IMR-90 (cell line): ENCODE results near the gene MCUB. TPM values are rescaled to one million over a fixed set of nuclear protein-coding genes. Genes with fewer than 3 reads are reported as not detected.
A peak's percentile ranks its signal among the peaks of the same experiment; 100 is the strongest.

Experiments
- ATAC-seq: fragments of 200-7000 bp; cut with Tn5 transposase; 2 replicates; pipeline ENCODE4 v1.9.1; 2020; ENCODE audit warnings: low read depth, mild to moderate bottlenecking, moderate library complexity
- BruUV-seq: library from RNA; stranded (reverse); fragments of 400-500 nt; replicated peaks from 2 replicates; lab custom pipeline; 2021; lab: Mats Ljungman, UMichigan
- CTCF ChIA-PET: fragments of 300-600 bp; formaldehyde crosslinking; extraction: SDS; loops from one replicate; lab custom pipeline; 2021; ENCODE audit warnings: antibody characterized with exemption; lab: Yijun Ruan, JAX
- POLR2A ChIA-PET: fragments of 300-600 bp; sonication (Branson Sonifier 250); formaldehyde crosslinking; loops from one replicate; lab custom pipeline; 2022; ENCODE audit warnings: antibody characterized with exemption; ENCODE audit not compliant: unreplicated experiment; lab: Charles Lee
- DNase-seq: peaks from one replicate; pipeline ENCODE4 v3.0.0; 2013
- H2AFZ ChIP-seq: replicated peaks from 2 replicates; pipeline ENCODE3; 2013; ENCODE audit warnings: low read length, mild to moderate bottlenecking; ENCODE audit not compliant: poor library complexity
- H2AK5ac ChIP-seq: 2 replicates; pipeline ENCODE4 v1.6.1; 2013; ENCODE audit warnings: low read depth, low read length, inconsistent platforms
- H2AK9ac ChIP-seq: replicated peaks from 2 replicates; pipeline ENCODE3; 2013; ENCODE audit warnings: mild to moderate bottlenecking, low read depth, low read length, moderate library complexity; ENCODE audit not compliant: poor library complexity
- H2BK120ac ChIP-seq: 2 replicates; pipeline ENCODE4 v1.6.1; 2013; ENCODE audit warnings: low read depth, low read length, inconsistent platforms
- H2BK15ac ChIP-seq: 3 replicates; pipeline ENCODE4 v1.6.1; 2013; ENCODE audit warnings: low read depth, low read length, inconsistent platforms
- H2BK20ac ChIP-seq: 2 replicates; pipeline ENCODE4 v1.6.1; 2013; ENCODE audit warnings: low read depth, mild to moderate bottlenecking, inconsistent platforms, low read length, moderate library complexity
- H2BK5ac ChIP-seq: 2 replicates; pipeline ENCODE4 v1.6.1; 2013; ENCODE audit warnings: mild to moderate bottlenecking, low read depth, low read length, inconsistent platforms; ENCODE audit not compliant: poor library complexity, severe bottlenecking
- H3K14ac ChIP-seq: replicated peaks from 2 replicates; pipeline ENCODE4 v1.6.1; 2013; ENCODE audit warnings: low read depth, low read length, inconsistent platforms
- H3K18ac ChIP-seq: 2 replicates; pipeline ENCODE4 v1.6.1; 2013; ENCODE audit warnings: low read depth, low read length, control low read depth
- H3K23ac ChIP-seq: 2 replicates; pipeline ENCODE4 v1.6.1; 2013; ENCODE audit warnings: low read depth, low read length, inconsistent platforms
- H3K27ac ChIP-seq: 2 replicates; pipeline ENCODE4 v1.5.1; 2013; ENCODE audit warnings: mild to moderate bottlenecking, control low read depth, low read length; ENCODE audit not compliant: insufficient read depth
- H3K27me3 ChIP-seq: 2 replicates; pipeline ENCODE4 v1.6.1; 2013; ENCODE audit warnings: low read length; ENCODE audit not compliant: control insufficient read depth, insufficient read depth
- H3K36me3 ChIP-seq: 2 replicates; pipeline ENCODE4 v1.6.1; 2013; ENCODE audit warnings: low read length, mixed read lengths; ENCODE audit not compliant: control insufficient read depth, insufficient read depth
- H3K4ac ChIP-seq: 2 replicates; pipeline ENCODE4 v1.6.1; 2013; ENCODE audit warnings: low read depth, low read length, inconsistent platforms
- H3K4me1 ChIP-seq: 2 replicates; pipeline ENCODE4 v1.6.1; 2013; ENCODE audit warnings: low read length, mixed read lengths; ENCODE audit not compliant: control insufficient read depth, insufficient read depth
- H3K4me2 ChIP-seq: 2 replicates; pipeline ENCODE4 v1.6.1; 2013; ENCODE audit warnings: low read depth, mild to moderate bottlenecking, control low read depth, low read length, moderate library complexity
- H3K4me3 ChIP-seq: 2 replicates; pipeline ENCODE4 v1.5.1; 2013; ENCODE audit warnings: low read depth, mild to moderate bottlenecking, control low read depth, low read length, moderate library complexity; ENCODE audit not compliant: insufficient read depth
- H3K56ac ChIP-seq: 2 replicates; pipeline ENCODE4 v1.6.1; 2013; ENCODE audit warnings: low read length, inconsistent platforms; ENCODE audit not compliant: insufficient read depth; ENCODE audit errors: extremely low read depth
- H3K79me1 ChIP-seq, 2 experiments: 2 replicates each; pipeline ENCODE4 v1.6.1; 2013; ENCODE audit warnings: low read length in 2 of 2, inconsistent platforms in 1 of 2, low read depth in 1 of 2
- H3K9ac ChIP-seq: 2 replicates; pipeline ENCODE4 v1.6.1; 2013; ENCODE audit warnings: low read depth, low read length, control low read depth
- H3K9me1 ChIP-seq: 2 replicates; pipeline ENCODE4 v1.6.1; 2013; ENCODE audit warnings: low read length, inconsistent platforms; ENCODE audit not compliant: insufficient read depth
- H3K9me3 ChIP-seq: 2 replicates; pipeline ENCODE4 v1.6.1; 2013; ENCODE audit warnings: low read length; ENCODE audit not compliant: control insufficient read depth, insufficient read depth
- H4K20me1 ChIP-seq: 2 replicates; pipeline ENCODE4 v1.6.1; 2013; ENCODE audit warnings: low read length, inconsistent platforms; ENCODE audit not compliant: insufficient read depth
- H4K5ac ChIP-seq: 2 replicates; pipeline ENCODE4 v1.6.1; 2013; ENCODE audit warnings: mild to moderate bottlenecking, low read depth, low read length, control low read depth
- H4K8ac ChIP-seq, 2 experiments: 2 replicates each; pipeline ENCODE4 v1.6.1; 2013; ENCODE audit warnings: low read depth in 2 of 2, low read length in 2 of 2, control low read depth in 1 of 2, inconsistent platforms in 1 of 2
- H4K91ac ChIP-seq: 2 replicates; pipeline ENCODE4 v1.6.1; 2013; ENCODE audit warnings: low read depth, low read length, inconsistent platforms; ENCODE audit not compliant: insufficient read depth
- BHLHE40 ChIP-seq: fragments of 150-350 bp; IDR thresholded peaks from 2 replicates; pipeline ENCODE4 v1.6.1; 2016; ENCODE audit warnings: mild to moderate bottlenecking, low read depth, low read length
- CEBPB ChIP-seq: IDR thresholded peaks from 2 replicates; pipeline ENCODE4 v1.6.1; 2012; ENCODE audit warnings: low read depth, low read length, improper control_type of control experiment
- CHD1 ChIP-seq: IDR thresholded peaks from 2 replicates; pipeline ENCODE4 v1.6.1; 2012; ENCODE audit warnings: low read depth, low read length, improper control_type of control experiment
- ELK1 ChIP-seq: fragments of 150-350 bp; IDR thresholded peaks from 2 replicates; pipeline ENCODE4 v1.6.1; 2016; ENCODE audit warnings: low read depth, mild to moderate bottlenecking, low read length, moderate library complexity, borderline replicate concordance
- MAFK ChIP-seq: IDR thresholded peaks from 2 replicates; pipeline ENCODE4 v1.6.1; 2012; ENCODE audit warnings: low read depth, low read length, improper control_type of control experiment
- MAZ ChIP-seq: IDR thresholded peaks from 2 replicates; pipeline ENCODE4 v1.6.1; 2012; ENCODE audit warnings: low read depth, mild to moderate bottlenecking, low read length, improper control_type of control experiment, moderate library complexity, borderline replicate concordance
- MXI1 ChIP-seq: IDR thresholded peaks from 2 replicates; pipeline ENCODE4 v1.6.1; 2012; ENCODE audit warnings: low read depth, mild to moderate bottlenecking, low read length, moderate library complexity, borderline replicate concordance
- RCOR1 ChIP-seq: IDR thresholded peaks from 2 replicates; pipeline ENCODE4 v1.6.1; 2012; ENCODE audit warnings: mild to moderate bottlenecking, low read length, improper control_type of control experiment; ENCODE audit not compliant: insufficient replicate concordance
- USF2 ChIP-seq: fragments of 150-350 bp; IDR thresholded peaks from 2 replicates; pipeline ENCODE4 v1.6.1; 2017; ENCODE audit warnings: mild to moderate bottlenecking, antibody characterized with exemption, low read length, low read depth
- WGBS, 2 experiments: methylation state at CpG; one replicate each; pipeline versions ENCODE4 v1.1.5 to v1.1.7; 2013; ENCODE audit warnings: missing lambda C conversion rate in 2 of 2; ENCODE audit not compliant: insufficient read length in 1 of 2; ENCODE audit errors: extremely low coverage in 2 of 2; 5-methylcytosine and 5-hydroxymethylcytosine counted together
- dilution Hi-C: fragments of 300-500 bp; cut with HindIII; formaldehyde crosslinking; loops from one replicate; pipeline ENCODE4 v1.14.3; 2018; ENCODE audit warnings: low sequenced_read_pairs; ENCODE audit not compliant: unreplicated experiment
- in situ Hi-C: fragments of 300-500 bp; cut with MboI; formaldehyde crosslinking; loops from 3 replicates; pipeline ENCODE4 v1.14.3; 2019; ENCODE audit warnings: low sequenced_read_pairs, inconsistent platforms, mixed read lengths
- intact Hi-C: fragments of 100-400 bp; cut with micrococcal nuclease; formaldehyde crosslinking; loops from 2 replicates; pipeline ENCODE4 v1.10.0; 2022
- polyA plus RNA-seq, 3 experiments: library from polyadenylated mRNA; depleted of rRNA; stranded (reverse); fragments of >200 nt; gene quantifications; 2 replicates each; pipeline ENCODE4 v1.2.3, GENCODE V29; 2012; ENCODE audit warnings: low replicate concordance in 1 of 3
- total RNA-seq: library from RNA; depleted of rRNA; stranded (reverse); fragments of >200 nt; gene quantifications from 2 replicates; pipeline ENCODE4 v1.2.3, GENCODE V29; 2012

MCUB gene
- total and polyA plus RNA-seq, 2 of the 4 experiments (the other 2 are of a cell fraction) = 18.5 to 20.4 TPM

GRCh38 chr4:109728385-109728784 is 168.3 kb downstream of the MCUB start:
- no TSS peak for BruUV-seq
- Histone ChIP-seq H3K36me3 (no peaks in the 10 kb centered on the region), H3K56ac (no peak overlapping the region), H3K4me3 (peak overlapping the region; percentile 26; the same call in 1 of the 2 replicates), H4K91ac (no peak overlapping the region), H2BK20ac (no peak overlapping the region), H2AK9ac (no peak overlapping the region), H2AK5ac (no peak overlapping the region), H3K4me2 (peak overlapping the region; percentile 100), H2BK120ac (no peak overlapping the region), H4K20me1 (no peaks in the 10 kb centered on the region), H2BK15ac (no peak overlapping the region), H3K9me1 (peaks cover 4% of the 10 kb centered on the region), H3K18ac (no peak overlapping the region), H4K5ac (no peak overlapping the region; the same call in 1 of the 2 replicates), H3K27me3 (no peaks in the 10 kb centered on the region), H3K23ac (no peak overlapping the region; the same call in 1 of the 2 replicates), H4K8ac (no peak overlapping the region), H3K4ac (no peak overlapping the region), H3K79me1 (peaks cover 17 to 19% of the 10 kb centered on the region in 2 experiments), H3K27ac (no peak overlapping the region), H3K9me3 (no peaks in the 10 kb centered on the region), H2BK5ac (peak overlapping the region; percentile 55), H3K9ac (no peak overlapping the region; the same call in 1 of the 2 replicates), H3K14ac (no peak overlapping the region), H3K4me1 (peaks cover 5% of the 10 kb centered on the region; the same call in 1 of the 2 replicates), H2AFZ (no peak overlapping the region)
- ChIA-PET POLR2A (no interaction called here), CTCF (no interaction called here)
- intact Hi-C loops (loop anchor here (2.0 kb wide), 1 partner anchor 26 kb away; the partner anchor contains the start of gene CASP6), dilution Hi-C loops (no loop called here), in situ Hi-C loops (loop anchor here (10.0 kb wide), 1 partner anchor 294 kb away; the partner anchor contains the start of gene SEC24B)
- no peak for TF ChIP-seq BHLHE40
- no peak for TF ChIP-seq RCOR1
- TF ChIP-seq MAZ = no peak
- no peak for TF ChIP-seq CHD1
- no peak for TF ChIP-seq CEBPB
- no peak for TF ChIP-seq MXI1
- TF ChIP-seq MAFK = no peak
- TF ChIP-seq ELK1 = no peak
- no peak for TF ChIP-seq USF2
- 59% methylated on average over 3 of the region's 6 CpGs; no CpG with 5 or more reads in 1 of the 2 experiments for WGBS, 2 experiments
- no peak for DNase-seq
- ATAC-seq = no peak
